ENCODE measurements around the gene NSMF. TPM values are rescaled to one million over a fixed set of nuclear protein-coding genes. Genes with fewer than 3 reads are reported as not detected.

The NSMF gene
- total and polyA plus RNA-seq, 10 of the 15 experiments (the other 5 are each of a cell fraction or from before 2014, with no cell fraction given): 0.13 to 44.3 (median 13.4) TPM

- no peak for TF ChIP-seq KDM1A (IDR thresholded peaks at IDR 0.05; ENCODE audit: borderline replicate concordance)
- TF ChIP-seq IRF4 (IDR thresholded peaks at IDR 0.05; ENCODE audit: low read depth, low read length): no peak
- no peak for TF ChIP-seq CBX5 (IDR thresholded peaks at IDR 0.05; ENCODE audit: low read depth)
- TF ChIP-seq ZNF384 (IDR thresholded peaks at IDR 0.05; ENCODE audit: borderline replicate concordance, low read depth, low read length): no peak
- TF ChIP-seq NFXL1 (IDR thresholded peaks at IDR 0.05; ENCODE audit: borderline replicate concordance): no peak
- 0 out of 2 replicates have a peak, but pooled peaks have one; percentile 54 for TF ChIP-seq LARP7 (IDR thresholded peaks at IDR 0.05)
- no peak for TF ChIP-seq SMAD5 (IDR thresholded peaks at IDR 0.05; ENCODE audit: low read depth)
- TF ChIP-seq, protein P1, sequence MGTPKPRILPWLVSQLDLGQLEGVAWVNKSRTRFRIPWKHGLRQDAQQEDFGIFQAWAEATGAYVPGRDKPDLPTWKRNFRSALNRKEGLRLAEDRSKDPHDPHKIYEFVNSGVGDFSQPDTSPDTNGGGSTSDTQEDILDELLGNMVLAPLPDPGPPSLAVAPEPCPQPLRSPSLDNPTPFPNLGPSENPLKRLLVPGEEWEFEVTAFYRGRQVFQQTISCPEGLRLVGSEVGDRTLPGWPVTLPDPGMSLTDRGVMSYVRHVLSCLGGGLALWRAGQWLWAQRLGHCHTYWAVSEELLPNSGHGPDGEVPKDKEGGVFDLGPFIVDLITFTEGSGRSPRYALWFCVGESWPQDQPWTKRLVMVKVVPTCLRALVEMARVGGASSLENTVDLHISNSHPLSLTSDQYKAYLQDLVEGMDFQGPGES (IDR thresholded peaks at IDR 0.05): no peak
- TF ChIP-seq ZNF687 (IDR thresholded peaks at IDR 0.05): peak; percentile 89
- TF ChIP-seq MYC (IDR thresholded peaks at IDR 0.05; ENCODE audit: insufficient read depth, insufficient read length, insufficient replicate concordance, low read length, severe bottlenecking): peak; percentile 74
- no peak for TF ChIP-seq TARDBP (IDR thresholded peaks at IDR 0.05; ENCODE audit: borderline replicate concordance)
- no peak for TF ChIP-seq CHD4 (IDR thresholded peaks at IDR 0.05)
- no peak for TF ChIP-seq SUZ12 (IDR thresholded peaks at IDR 0.05; ENCODE audit: unreplicated experiment)
- TF ChIP-seq CBX3 (IDR thresholded peaks at IDR 0.05; ENCODE audit: borderline replicate concordance, low read depth): no peak
- TF ChIP-seq, protein P2, sequence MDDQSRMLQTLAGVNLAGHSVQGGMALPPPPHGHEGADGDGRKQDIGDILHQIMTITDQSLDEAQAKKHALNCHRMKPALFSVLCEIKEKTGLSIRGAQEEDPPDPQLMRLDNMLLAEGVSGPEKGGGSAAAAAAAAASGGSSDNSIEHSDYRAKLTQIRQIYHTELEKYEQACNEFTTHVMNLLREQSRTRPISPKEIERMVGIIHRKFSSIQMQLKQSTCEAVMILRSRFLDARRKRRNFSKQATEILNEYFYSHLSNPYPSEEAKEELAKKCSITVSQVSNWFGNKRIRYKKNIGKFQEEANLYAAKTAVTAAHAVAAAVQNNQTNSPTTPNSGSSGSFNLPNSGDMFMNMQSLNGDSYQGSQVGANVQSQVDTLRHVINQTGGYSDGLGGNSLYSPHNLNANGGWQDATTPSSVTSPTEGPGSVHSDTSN (IDR thresholded peaks at IDR 0.05; ENCODE audit: insufficient replicate concordance, low read depth, low read length): no peak
- no peak for TF ChIP-seq POLR2AphosphoS5 (IDR thresholded peaks at IDR 0.05; ENCODE audit: low read length)
- TF ChIP-seq YBX1 (IDR thresholded peaks at IDR 0.05): no peak
- no peak for TF ChIP-seq ETV6 (conservative IDR thresholded peaks at IDR 0.05 in 1 of 2, IDR thresholded peaks at IDR 0.05 in 1 of 2; ENCODE audit: borderline replicate concordance in 1 of 2, low read depth in 1 of 2)
- TF ChIP-seq, protein P3, sequence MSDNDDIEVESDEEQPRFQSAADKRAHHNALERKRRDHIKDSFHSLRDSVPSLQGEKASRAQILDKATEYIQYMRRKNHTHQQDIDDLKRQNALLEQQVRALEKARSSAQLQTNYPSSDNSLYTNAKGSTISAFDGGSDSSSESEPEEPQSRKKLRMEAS (IDR thresholded peaks at IDR 0.05; ENCODE audit: low read depth, low read length): peak; percentile 85
- TF ChIP-seq FOXM1 (IDR thresholded peaks at IDR 0.05; ENCODE audit: low read depth, low read length): no peak
- TF ChIP-seq HDAC2 (IDR thresholded peaks at IDR 0.05): no peak
- TF ChIP-seq FOS (IDR thresholded peaks at IDR 0.05; ENCODE audit: borderline replicate concordance, extremely low read depth, insufficient read length): no peak
Observed at GRCh38 chr9:137417161-137418021, 41.7 kb downstream of the NSMF start (continued).
